PC-3 (cell line): ENCODE data around the gene ZNF18.

Experiments
- EZH2 ChIP-seq: fragments of 300-600 bp; sonication (generic); IDR thresholded peaks from one replicate; pipeline ENCODE4 v1.6.1; 2017; ENCODE audit warnings: antibody characterized with exemption, mild to moderate bottlenecking, low read length; ENCODE audit not compliant: unreplicated experiment
- TF ChIP-seq, protein P1 (sequence below): fragments of 300-600 bp; sonication (generic); conservative IDR thresholded peaks from 2 replicates; pipeline ENCODE4 v1.5.1; 2017; ENCODE audit warnings: antibody characterized with exemption, low read depth, mild to moderate bottlenecking, low read length

GRCh38 chr17:11986942-11987329 lies 10.3 kb downstream of the ZNF18 start:
- TF ChIP-seq, protein P1, sequence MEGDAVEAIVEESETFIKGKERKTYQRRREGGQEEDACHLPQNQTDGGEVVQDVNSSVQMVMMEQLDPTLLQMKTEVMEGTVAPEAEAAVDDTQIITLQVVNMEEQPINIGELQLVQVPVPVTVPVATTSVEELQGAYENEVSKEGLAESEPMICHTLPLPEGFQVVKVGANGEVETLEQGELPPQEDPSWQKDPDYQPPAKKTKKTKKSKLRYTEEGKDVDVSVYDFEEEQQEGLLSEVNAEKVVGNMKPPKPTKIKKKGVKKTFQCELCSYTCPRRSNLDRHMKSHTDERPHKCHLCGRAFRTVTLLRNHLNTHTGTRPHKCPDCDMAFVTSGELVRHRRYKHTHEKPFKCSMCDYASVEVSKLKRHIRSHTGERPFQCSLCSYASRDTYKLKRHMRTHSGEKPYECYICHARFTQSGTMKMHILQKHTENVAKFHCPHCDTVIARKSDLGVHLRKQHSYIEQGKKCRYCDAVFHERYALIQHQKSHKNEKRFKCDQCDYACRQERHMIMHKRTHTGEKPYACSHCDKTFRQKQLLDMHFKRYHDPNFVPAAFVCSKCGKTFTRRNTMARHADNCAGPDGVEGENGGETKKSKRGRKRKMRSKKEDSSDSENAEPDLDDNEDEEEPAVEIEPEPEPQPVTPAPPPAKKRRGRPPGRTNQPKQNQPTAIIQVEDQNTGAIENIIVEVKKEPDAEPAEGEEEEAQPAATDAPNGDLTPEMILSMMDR: peak; percentile 90
- no peak for TF ChIP-seq EZH2
